Ectodermal cell (in vitro differentiated cells): Measurements from ENCODE around the gene TRIM47.

Experiments used
- H3K27ac ChIP-seq: 2 replicates; pipeline ENCODE4 v1.7.0; 2013; ENCODE audit warnings: mild to moderate bottlenecking, low read depth, low read length; ENCODE audit not compliant: insufficient read depth, poor library complexity, severe bottlenecking
- H3K27me3 ChIP-seq: 2 replicates; pipeline ENCODE4 v1.7.0; 2013; ENCODE audit warnings: mild to moderate bottlenecking, low read length; ENCODE audit not compliant: insufficient read depth, control insufficient read depth, poor library complexity, severe bottlenecking
- H3K36me3 ChIP-seq: one replicate; pipeline ENCODE4 v1.7.0; 2013; ENCODE audit warnings: low read length; ENCODE audit not compliant: control insufficient read depth, insufficient read depth
- H3K4me1 ChIP-seq: one replicate; pipeline ENCODE4 v1.7.0; 2013; ENCODE audit warnings: low read length; ENCODE audit not compliant: control insufficient read depth, insufficient read depth
- H3K4me3 ChIP-seq: 2 replicates; pipeline ENCODE4 v1.7.0; 2013; ENCODE audit warnings: low read depth, low read length, control low read depth; ENCODE audit not compliant: insufficient read depth
- H3K9me3 ChIP-seq: 2 replicates; pipeline ENCODE4 v1.7.0; 2013; ENCODE audit warnings: mild to moderate bottlenecking, low read length, moderate library complexity; ENCODE audit not compliant: control insufficient read depth
- WGBS, 2 experiments: methylation state at CpG; one replicate each; pipeline ENCODE4 v1.1.7; 2013; ENCODE audit warnings: missing lambda C conversion rate in 2 of 2; 5-methylcytosine and 5-hydroxymethylcytosine counted together

TRIM47 gene

GRCh38 chr17:75908201-75908600 lies 29.8 kb upstream of the TRIM47 start:
- no peaks in the 10 kb centered on the region for H3K27me3 ChIP-seq
- H3K36me3 ChIP-seq = no peaks in the 10 kb centered on the region
- 90 to 92% methylated on average over 6 of the region's 6 CpGs for WGBS, 2 experiments
- no peak overlapping the region for H3K4me3 ChIP-seq
- H3K4me1 ChIP-seq = peaks cover 6% of the 10 kb centered on the region
- no peak overlapping the region for H3K27ac ChIP-seq
- H3K9me3 ChIP-seq = no peaks in the 10 kb centered on the region

- WGBS, 2 experiments = 95 to 97% methylated on average over 10 of the region's 10 CpGs
- no peak overlapping the region for H3K27ac ChIP-seq
- H3K27me3 ChIP-seq = no peaks in the 10 kb centered on the region
- H3K36me3 ChIP-seq = peaks cover 8% of the 10 kb centered on the region
- H3K9me3 ChIP-seq = no peaks in the 10 kb centered on the region
- H3K4me3 ChIP-seq = no peak overlapping the region
- H3K4me1 ChIP-seq = peaks cover 6% of the 10 kb centered on the region
Observed at GRCh38 chr17:75906143-75906884, 27.9 kb upstream of the TRIM47 start.

GRCh38 chr17:75904749-75905521 lies 26.6 kb upstream of the TRIM47 start, which contains the start of gene MRPL38:
Gene MRPL38 (minus strand): TSS chr17:75904884. CDS start chr17:75904875, 9 bp downstream.
- Histone ChIP-seq H3K4me1 (peaks cover 2% of the 10 kb centered on the region), H3K27me3 (no peaks in the 10 kb centered on the region), H3K27ac (peak within 1 kb of the TSS; percentile 30), H3K9me3 (no peaks in the 10 kb centered on the region), H3K4me3 (peak within 1 kb of the TSS; percentile 94), H3K36me3 (peaks cover 14% of the 10 kb centered on the region)
- 9 to 10% methylated on average over 67 to 68 of the region's 69 CpGs for WGBS, 2 experiments

- peaks cover 3% of the 10 kb centered on the region for H3K4me1 ChIP-seq
- 91 to 97% methylated on average over 6 of the region's 6 CpGs for WGBS, 2 experiments
- H3K9me3 ChIP-seq = no peaks in the 10 kb centered on the region
- H3K27me3 ChIP-seq = no peaks in the 10 kb centered on the region
- no peak overlapping the region for H3K4me3 ChIP-seq
- H3K27ac ChIP-seq = no peak overlapping the region
- H3K36me3 ChIP-seq = peaks cover 24% of the 10 kb centered on the region
Observed at GRCh38 chr17:75902406-75902805, 24.0 kb upstream of the TRIM47 start.

GRCh38 chr17:75901727-75902126 lies 23.3 kb upstream of the TRIM47 start:
- Histone ChIP-seq H3K4me1 (peaks cover 7% of the 10 kb centered on the region), H3K36me3 (peaks cover 24% of the 10 kb centered on the region), H3K27me3 (no peaks in the 10 kb centered on the region), H3K27ac (no peak overlapping the region), H3K9me3 (no peaks in the 10 kb centered on the region), H3K4me3 (no peak overlapping the region)
- WGBS, 2 experiments = 89 to 91% methylated on average over 18 of the region's 18 CpGs

- Histone ChIP-seq H3K36me3 (peaks cover 24% of the 10 kb centered on the region), H3K27me3 (no peaks in the 10 kb centered on the region)
Observed at GRCh38 chr17:75900691-75901533, 22.5 kb upstream of the TRIM47 start.

GRCh38 chr17:75899767-75900468 lies 21.5 kb upstream of the TRIM47 start:
- Histone ChIP-seq H3K36me3 (peaks cover 24% of the 10 kb centered on the region), H3K4me1 (peaks cover 14% of the 10 kb centered on the region), H3K4me3 (no peak overlapping the region), H3K27ac (no peak overlapping the region), H3K27me3 (no peaks in the 10 kb centered on the region), H3K9me3 (no peaks in the 10 kb centered on the region)
- 94 to 95% methylated on average over 23 of the region's 23 CpGs for WGBS, 2 experiments

More at GRCh38 chr17:75900691-75901533, 22.5 kb upstream of the TRIM47 start:
- Histone ChIP-seq H3K4me1 (peaks cover 7% of the 10 kb centered on the region), H3K4me3 (no peak overlapping the region), H3K27ac (no peak overlapping the region), H3K9me3 (no peaks in the 10 kb centered on the region)
- 94 to 96% methylated on average over 13 of the region's 13 CpGs for WGBS, 2 experiments

GRCh38 chr17:75899353-75899752 lies 21.0 kb upstream of the TRIM47 start:
- Histone ChIP-seq H3K4me3 (no peak overlapping the region), H3K27me3 (no peaks in the 10 kb centered on the region), H3K9me3 (no peaks in the 10 kb centered on the region), H3K4me1 (peaks cover 19% of the 10 kb centered on the region), H3K36me3 (peaks cover 24% of the 10 kb centered on the region), H3K27ac (no peak overlapping the region)
- WGBS, 2 experiments = 95 to 96% methylated on average over 13 of the region's 13 CpGs

- WGBS, 2 experiments = 95 to 96% methylated on average over 16 of the region's 16 CpGs
- H3K27ac ChIP-seq = no peak overlapping the region
- H3K36me3 ChIP-seq = peaks cover 24% of the 10 kb centered on the region
Observed at GRCh38 chr17:75898791-75899190, 20.4 kb upstream of the TRIM47 start.

More at GRCh38 chr17:75898791-75899190, 20.4 kb upstream of the TRIM47 start:
- Histone ChIP-seq H3K4me3 (no peak overlapping the region), H3K27me3 (no peaks in the 10 kb centered on the region), H3K4me1 (peaks cover 24% of the 10 kb centered on the region), H3K9me3 (no peaks in the 10 kb centered on the region)
